ENCODE measurements around the gene SH3RF3.

DNA sequence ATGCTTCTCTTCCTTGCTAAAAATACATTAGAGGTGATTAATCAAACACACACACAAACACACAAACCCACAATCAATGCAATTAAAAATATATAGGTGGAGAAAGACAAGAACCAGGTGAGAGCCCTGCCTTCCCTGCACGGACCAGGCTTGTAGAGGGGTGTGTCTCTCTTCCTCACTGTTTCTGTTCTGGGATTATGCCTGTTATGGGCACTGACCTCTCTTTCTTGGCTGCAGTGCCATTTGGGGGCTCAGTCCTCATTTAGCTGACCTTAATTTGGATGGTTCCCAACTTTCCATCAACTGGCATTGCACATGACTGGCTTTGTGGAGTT is 89.8 kb downstream of the SH3RF3 start:
- TF ChIP-seq GATA2 (IDR thresholded peaks at IDR 0.05; ENCODE audit: low read depth, low read length) (no peak), GATA3 (IDR thresholded peaks at IDR 0.05; ENCODE audit: low read depth, low read length) (no peak)
